GM12801 (cell line): ENCODE measurements around the gene N4BP2.

Experiments used
- TF ChIP-seq, protein P1 (sequence below): IDR thresholded peaks from one replicate; pipeline ENCODE4 v1.5.1; 2011; ENCODE audit warnings: control low read depth; ENCODE audit not compliant: insufficient read length; ENCODE audit errors: extremely low read depth

N4BP2 gene

DNA sequence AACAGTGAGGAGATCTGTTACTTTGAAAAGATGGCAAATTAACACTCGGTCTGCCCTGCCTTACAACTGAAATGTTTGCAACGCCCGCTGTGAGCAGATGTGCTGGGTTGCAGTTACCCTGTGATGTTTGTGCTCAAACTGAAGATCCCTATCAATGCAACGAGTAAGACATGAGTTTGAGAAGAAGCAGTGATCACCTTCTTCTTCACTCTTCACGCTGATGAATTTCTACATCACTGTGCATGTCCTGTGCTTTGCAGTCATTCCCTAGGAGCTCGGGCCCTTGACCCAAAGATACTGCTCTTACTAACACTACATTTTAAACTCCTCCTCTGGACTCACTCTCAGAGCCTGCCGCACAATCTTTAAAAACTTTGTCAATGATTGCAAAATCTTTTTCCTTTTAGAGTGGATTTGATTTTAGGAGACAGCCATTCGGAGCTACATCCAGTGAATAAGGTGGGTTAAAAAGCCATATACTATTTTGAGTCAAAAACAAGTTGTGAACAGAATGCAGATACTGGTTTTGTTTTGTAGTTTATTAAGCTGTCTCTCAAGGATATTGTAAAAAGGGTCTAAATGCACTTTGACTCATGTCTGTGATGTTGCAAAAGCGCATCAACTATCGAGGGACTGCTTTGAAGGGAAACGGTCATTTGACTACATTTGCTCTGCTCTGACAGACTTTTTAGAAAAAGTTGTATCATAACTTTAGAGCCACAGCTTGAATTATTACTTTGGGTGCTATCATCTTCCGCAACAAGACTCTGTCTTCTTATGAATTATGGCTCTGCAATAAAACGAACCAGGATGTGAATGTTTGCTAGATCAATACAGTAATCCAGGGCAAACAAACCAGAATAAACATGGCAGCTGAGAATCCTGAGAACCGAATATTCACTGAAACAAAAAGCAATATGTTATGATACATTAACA, 134.5 kb downstream of the N4BP2 start:
- TF ChIP-seq, protein P1, sequence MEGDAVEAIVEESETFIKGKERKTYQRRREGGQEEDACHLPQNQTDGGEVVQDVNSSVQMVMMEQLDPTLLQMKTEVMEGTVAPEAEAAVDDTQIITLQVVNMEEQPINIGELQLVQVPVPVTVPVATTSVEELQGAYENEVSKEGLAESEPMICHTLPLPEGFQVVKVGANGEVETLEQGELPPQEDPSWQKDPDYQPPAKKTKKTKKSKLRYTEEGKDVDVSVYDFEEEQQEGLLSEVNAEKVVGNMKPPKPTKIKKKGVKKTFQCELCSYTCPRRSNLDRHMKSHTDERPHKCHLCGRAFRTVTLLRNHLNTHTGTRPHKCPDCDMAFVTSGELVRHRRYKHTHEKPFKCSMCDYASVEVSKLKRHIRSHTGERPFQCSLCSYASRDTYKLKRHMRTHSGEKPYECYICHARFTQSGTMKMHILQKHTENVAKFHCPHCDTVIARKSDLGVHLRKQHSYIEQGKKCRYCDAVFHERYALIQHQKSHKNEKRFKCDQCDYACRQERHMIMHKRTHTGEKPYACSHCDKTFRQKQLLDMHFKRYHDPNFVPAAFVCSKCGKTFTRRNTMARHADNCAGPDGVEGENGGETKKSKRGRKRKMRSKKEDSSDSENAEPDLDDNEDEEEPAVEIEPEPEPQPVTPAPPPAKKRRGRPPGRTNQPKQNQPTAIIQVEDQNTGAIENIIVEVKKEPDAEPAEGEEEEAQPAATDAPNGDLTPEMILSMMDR = no peak

DNA sequence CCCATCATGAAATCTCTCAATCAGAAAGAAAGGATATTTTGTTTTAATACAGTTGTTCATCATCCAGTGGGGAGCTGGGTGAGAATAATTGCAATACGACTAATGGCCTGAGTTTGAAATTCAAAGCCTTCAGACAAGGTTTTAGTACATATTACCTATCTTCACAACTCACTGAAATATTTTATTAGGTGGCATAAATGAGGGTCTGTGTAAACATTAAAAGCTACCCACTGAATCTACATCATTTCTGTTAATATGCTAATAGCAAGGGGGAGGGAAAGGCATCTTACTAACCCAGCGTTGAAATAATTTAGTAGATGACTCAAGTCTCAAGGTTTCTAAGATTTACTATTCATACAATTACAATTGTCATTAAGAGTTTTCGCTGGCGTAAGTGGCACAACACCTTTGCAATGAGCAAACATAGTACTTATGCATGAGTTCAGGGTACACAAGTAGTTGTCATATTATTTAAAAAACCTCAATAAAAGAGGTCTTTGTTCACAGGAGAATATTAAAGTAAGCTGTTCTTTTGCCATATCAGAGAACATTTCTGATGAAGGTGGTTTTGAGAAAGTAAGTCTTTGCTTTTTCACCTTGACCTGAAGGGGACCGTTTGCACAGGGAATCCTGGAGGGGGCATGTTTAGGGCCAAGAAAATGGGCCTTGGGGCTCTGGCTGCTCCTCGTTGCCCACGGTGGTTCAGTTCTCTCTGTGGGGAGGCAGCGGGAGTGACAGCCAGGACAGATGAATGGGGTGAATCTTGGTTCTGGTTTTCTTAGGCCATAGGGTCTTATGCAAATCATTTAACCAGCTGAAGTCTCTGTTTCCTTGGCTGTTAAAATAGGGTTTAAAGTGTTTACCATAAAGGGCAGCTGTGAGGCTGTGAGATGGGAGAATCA, 135.7 kb downstream of the N4BP2 start:
- TF ChIP-seq, protein P1 = no peak

DNA sequence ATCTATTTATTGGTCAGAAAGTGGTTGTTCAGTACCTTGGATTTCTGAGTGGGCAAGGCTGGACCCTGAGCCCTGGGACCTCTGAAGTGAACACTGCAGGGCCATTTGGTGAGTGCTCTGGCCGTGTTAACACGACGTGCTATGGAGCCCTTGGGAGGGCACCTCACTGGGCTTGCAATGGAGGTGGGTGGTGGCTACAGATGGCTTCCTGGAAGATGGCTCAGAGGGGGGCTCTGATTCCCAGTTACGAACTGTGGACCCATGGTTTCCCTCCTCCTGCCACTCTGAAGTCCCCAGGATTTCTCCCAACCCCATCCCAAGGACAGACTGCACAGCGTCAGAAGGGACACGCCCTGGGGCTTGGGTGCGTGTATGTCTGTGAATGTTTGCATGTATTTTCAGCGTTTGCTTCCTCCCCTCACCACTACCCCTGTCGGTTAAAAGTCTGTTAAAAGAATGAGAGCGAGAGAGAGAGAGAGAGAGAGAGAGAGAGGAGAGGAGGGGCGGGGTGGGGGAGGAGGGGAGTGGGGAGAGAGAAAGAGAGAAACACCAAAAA, 136.4 kb downstream of the N4BP2 start:
- TF ChIP-seq, protein P1 = no peak

DNA sequence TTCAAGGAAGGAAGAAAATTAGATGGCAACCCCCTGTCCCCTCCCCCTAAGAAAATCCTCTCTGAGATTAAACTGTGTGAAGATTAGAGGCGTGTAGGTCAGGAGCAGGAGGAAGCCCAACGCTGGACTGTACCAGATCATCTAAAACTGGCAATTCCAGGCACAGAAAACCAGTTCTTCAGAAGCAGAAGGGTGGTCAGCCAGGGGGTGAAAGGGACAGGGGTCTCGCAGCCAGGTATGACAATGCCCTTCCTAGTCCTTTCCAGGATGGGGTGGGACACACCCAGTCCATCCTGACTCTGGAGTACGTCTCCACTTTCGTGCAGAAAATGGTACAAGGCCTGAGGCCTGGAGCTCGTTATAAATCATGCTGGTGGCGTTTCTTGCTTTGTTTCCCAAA, 136.9 kb downstream of the N4BP2 start:
- TF ChIP-seq, protein P1 = no peak

DNA sequence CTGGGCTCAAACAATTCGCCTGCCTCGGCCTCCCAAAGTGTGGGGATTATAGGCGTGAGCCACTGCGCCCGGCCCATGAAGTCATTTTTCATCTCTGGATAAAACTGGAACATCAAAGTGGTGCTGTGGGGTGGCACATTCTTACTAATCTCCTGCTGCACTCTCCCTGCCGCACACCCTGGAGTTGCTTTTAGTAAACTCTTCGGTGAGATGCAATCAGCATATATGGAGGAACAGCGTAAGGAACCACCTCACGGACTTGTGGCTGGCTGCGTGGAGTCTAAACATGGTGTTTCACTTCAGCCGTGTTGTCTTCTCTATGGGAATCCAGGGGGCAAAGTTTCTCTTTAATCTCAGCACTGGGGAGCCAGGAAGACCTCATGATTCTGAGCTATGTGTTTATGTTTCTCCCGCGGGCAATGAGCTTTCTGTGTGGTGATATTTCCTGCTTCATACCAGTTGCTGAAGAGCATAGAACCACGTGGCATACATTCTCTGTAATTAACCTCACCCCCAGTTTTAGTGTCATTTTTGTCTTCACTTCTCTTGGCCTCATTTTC, 138.0 kb downstream of the N4BP2 start:
- TF ChIP-seq, protein P1 = no peak

DNA sequence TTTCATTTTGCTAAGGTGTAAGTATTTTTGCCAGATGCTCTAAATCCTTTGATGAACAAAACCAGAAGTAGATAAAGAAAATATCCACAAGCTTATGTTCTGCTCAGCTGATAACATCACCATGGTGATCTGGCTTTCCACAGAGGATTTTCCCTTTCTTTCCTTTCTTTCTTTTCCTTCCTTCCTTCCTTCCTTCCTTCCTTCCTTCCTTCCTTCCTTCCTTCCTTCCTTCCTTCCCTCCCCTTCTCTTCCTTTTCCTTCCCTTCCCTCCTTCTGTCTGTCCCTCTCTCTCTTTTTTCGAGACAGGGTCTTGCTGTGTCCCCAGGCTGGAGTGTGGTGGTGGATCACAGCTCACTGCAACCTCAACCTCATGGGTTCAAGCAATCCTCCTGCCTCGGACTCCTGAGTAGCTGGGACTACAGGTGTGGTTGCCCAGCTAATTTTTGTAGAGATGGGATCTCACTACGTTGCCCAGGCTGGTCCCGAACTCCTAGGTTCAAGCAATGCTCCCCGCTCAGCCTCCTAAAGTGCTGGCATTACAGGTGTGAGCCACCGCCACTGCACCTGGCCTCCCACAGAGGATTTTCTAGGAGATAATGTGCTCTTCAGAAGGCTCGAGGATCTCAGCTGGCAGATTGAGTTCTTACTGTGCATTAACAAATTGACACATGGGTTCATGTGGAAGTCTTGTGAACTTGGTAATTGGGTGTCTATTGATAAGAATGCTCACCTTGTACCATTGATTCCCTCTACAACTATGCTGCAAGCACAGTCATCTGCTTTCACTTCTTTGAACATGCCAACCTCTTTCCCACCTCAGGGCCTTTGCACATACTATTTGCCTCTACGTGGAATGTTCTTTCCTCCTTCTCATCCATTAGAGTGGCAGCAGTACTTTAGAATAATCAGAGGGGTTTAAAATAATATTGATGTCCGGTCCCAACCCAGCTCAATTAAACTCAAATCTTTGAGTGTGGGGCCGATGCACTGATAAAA, 138.8 kb downstream of the N4BP2 start:
- TF ChIP-seq, protein P1 = no peak
